Measurements from ENCODE around the gene ROBO1.

DNA sequence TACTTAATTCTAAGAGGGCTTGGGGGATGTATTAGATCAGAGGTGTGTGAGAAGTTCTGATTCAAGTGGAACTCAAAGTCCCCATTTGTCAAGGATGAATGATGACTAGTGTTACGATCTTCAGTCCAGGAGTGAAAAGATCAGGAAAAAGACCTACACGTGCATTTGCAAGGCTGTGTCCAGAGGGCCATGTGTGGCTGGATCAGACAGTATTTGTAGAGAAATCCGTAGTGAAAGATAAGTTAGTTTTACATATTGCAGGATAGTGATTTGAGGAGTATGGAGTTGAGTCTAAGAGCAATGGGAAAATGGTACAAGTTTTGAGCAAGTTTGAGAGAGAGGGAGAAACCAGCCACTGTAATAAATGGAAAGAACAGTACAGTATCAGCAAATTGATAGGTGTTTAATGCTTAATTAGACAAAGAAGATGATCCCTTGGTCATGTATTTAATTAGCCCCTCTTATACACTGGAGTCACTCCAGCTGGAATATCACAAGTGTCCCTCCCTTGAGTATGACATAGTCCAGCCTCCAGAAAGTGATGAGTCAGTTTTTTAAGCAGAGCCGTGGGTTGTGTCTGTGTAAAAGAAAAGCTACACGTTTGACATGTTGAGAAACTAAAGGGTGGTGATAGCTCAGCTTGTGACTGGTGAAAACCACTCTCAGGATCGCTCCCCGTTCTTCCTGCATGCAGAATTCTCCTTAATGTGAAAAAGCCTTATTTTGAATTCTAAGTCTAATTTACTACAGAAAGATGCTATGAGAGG is 348.8 kb downstream of the ROBO1 start:
- TF ChIP-seq, protein P1, sequence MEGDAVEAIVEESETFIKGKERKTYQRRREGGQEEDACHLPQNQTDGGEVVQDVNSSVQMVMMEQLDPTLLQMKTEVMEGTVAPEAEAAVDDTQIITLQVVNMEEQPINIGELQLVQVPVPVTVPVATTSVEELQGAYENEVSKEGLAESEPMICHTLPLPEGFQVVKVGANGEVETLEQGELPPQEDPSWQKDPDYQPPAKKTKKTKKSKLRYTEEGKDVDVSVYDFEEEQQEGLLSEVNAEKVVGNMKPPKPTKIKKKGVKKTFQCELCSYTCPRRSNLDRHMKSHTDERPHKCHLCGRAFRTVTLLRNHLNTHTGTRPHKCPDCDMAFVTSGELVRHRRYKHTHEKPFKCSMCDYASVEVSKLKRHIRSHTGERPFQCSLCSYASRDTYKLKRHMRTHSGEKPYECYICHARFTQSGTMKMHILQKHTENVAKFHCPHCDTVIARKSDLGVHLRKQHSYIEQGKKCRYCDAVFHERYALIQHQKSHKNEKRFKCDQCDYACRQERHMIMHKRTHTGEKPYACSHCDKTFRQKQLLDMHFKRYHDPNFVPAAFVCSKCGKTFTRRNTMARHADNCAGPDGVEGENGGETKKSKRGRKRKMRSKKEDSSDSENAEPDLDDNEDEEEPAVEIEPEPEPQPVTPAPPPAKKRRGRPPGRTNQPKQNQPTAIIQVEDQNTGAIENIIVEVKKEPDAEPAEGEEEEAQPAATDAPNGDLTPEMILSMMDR (IDR thresholded peaks at IDR 0.05) = no peak
- no peak for TF ChIP-seq POLR2AphosphoS5 (IDR thresholded peaks at IDR 0.05; ENCODE audit: insufficient read depth in 1 of 2, low read depth in 1 of 2)

Data from vagina (tissue), 2 donors.